A172 (cell line): ENCODE measurements around the gene EXOSC3. TPM values are rescaled to one million over a fixed set of nuclear protein-coding genes. Genes with fewer than 3 reads are reported as not detected.
"Not testable (repeated sequence)": the region's sequence is repeated elsewhere in the genome, so short reads cannot be mapped to it uniquely, and the experiment has no call there.

Experiments
- DNase-seq: peaks from one replicate; pipeline ENCODE4 v3.0.0-alpha.2; 2015; ENCODE audit warnings: low spot score
- total RNA-seq: library from RNA; depleted of rRNA; stranded (reverse); fragments of >200 nt; shearing (Covaris generic); gene quantifications from 2 replicates; pipeline ENCODE4 v1.2.3, GENCODE V29; 2014; rRNA removed

Gene EXOSC3
- total RNA-seq, result 96.7 and 249 TPM in 2 replicates

DNA sequence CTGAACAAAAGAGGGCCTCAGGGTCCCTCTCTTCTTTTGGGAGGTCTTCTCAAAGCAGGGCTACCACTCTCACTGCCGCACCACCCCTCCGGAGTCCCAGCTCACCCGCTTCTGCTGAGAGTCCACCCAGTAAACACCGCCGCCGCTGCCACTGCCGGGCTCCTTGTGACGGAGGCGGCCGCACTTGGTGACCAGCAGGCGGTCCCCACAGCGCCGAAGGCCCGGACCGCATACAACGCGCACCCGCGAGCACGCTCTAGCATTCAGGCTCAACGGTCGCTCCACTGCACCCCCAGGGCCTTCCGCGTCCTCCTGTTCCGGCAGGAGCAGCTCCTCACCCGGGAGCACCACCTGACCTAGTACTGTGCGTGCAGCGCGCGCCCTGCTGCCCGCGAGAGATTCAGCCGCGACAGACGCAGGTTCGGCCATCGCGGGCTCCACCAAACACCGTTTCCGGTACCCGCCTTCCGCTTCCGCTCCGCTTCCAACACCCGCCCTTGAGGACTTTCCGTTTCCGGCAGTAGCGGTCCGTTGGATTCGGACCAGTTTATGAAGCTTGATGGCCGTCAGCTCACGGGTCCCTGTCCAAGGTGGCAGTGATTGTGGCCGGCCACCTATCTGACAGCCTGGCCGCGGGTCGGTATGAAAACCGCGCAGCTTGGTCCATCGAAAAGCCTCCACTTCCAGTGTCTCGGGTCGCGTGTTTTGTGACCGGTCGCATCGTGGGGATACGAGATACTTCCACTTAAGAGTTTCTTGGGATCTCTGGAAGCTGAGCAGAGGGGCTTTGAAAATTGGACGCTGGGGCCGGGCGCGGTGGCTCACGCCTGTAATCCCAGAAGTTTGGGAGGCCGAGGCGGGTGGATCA lies at the start of gene EXOSC3:
Gene EXOSC3 (minus strand): TSS at position 449 of the 868 bp plus-strand sequence. CDS start 20 bp downstream, at position 429.
- peak; percentile 88 for DNase-seq

DNA sequence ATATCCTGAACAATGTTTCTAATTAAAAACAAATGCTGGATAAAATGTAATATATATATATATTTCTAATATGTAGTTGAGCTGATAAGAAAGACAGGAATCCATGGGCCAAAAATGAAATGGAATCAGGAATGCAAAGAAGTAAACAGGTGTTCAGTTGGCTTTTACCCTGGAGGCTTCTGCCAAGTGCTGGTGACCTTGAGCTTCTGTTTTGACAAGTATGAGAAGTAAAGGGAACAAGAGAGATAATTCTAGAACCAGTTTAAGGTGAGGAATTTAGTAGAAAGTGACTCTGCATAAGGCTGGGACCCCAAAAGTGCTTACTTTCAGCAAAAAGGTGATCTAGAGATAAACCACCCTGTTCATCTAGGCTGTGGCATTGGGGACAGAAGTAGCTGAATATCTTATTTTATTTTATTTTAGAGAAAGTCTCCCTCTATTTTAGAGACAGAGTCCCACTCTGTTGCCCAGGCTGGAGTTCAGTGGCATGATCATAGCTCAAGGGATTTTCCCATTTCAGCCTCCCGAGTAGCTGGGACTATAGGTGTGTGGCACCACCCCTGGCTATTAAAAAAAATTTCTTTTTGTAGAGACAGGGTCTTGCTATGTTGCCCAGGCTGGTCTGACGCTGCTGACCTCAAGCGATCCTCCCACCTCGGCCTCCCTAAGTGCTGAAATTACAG lies 42.8 kb upstream of the EXOSC3 start:
- no peak for DNase-seq

DNA sequence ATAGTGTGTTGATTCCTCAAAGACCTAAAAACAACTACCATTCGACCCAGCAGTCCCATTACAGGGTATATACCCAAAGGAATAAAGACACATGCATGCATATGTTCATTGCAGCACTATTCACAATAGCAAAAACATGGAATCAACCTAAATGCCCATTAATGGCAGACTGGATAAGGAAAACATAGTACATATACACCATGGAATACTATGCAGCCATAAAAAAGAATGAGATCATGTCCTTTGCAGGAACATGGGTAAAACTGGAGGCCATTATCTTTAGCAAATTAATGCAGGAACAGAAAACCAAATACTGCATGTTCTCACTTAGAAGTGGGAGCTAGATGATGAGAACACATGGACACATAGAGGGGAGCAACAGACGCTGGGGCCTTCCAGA lies 40.3 kb upstream of the EXOSC3 start:
- not testable (repeated sequence) for DNase-seq

DNA sequence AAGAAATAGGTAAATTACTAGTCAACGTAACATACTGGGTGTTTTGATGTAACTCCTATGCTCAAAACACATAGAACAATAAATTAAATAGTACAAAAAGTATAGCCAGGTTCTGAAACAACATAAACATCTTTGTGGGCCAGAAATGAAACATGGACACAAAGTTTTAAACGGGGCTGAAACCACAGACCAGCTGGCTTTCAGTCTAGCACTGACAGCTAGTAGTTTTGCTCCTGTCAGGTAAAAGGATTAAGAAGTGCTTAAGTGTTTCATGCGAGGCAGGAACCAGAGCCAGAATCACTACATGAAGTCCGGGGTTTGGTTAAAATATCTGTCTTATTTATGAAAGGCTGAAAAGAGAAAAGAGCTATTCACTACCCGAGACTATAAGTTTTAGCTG lies 35.3 kb upstream of the EXOSC3 start:
- no peak for DNase-seq

DNA sequence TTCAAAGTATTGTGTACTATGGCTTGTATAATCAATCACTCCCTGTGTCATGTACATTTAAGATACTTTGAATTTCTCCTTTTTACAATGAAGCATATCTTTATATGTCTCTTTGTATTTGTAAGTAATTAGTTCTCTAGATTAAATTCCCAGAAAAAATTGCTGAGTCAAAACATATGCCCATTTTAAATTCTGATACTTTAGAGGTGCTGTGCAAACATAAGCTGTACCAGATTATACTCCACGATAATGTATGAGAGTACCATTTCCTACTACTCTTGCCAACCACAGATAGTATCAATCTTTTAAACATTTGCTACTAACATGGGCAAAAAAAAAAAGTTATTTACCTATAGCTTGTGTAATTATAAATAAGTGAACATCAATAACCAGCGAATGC lies 34.0 kb upstream of the EXOSC3 start:
- no peak for DNase-seq

DNA sequence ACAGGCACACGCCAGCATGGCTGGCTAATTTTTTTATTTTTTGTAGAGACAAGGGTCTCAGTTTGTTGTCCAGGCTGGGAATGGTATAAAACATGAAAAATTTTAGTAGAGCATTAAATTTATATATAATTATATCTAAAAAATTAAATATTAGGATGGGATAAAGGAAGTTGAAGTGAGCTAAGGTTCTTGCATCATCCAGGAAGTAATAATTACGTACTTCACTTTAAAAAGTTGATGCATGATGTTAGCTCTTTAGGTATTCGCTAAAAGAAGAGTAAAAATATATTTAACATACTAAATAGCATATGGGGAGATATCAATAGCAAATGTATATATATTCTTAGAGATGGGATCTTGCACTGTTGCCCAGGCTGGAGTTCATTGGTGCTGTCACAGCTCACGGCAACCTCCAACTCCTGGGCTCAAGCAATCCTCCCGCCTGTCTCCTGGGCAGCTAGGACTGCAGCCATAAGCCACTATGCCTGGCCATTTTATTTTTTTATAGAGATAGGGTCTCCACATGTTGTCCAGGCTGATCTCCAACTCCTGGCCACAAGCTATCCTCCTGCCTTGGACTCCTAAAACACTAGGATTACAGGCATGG lies 28.0 kb upstream of the EXOSC3 start:
- no peak for DNase-seq

DNA sequence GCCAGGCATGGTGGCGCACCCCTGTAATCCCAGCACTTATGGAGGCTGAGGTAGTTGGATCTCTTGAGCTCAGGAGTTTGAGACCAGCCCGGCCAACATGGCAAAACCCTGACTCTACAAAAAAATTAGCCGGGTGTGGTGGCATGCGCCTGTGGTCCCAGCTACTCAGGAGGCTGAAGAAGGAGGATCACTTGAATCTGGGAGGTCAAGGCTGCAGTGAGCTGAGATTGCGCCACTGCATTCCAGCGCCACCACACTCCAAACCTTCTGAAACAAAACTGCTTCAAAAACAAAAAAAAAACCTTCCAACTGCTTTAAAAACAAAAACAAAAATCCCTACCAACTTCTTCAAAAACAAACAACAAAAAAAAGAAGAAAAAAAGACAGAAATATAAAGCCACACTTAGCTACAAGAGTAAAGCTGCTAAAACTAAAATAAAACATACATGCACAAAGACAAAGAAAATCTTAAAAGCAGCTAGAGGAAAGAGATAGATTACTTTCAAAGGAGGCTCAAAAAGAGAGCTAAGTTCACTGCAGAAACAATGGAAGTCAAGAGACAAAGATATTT lies 27.1 kb upstream of the EXOSC3 start:
- DNase-seq, result no peak

DNA sequence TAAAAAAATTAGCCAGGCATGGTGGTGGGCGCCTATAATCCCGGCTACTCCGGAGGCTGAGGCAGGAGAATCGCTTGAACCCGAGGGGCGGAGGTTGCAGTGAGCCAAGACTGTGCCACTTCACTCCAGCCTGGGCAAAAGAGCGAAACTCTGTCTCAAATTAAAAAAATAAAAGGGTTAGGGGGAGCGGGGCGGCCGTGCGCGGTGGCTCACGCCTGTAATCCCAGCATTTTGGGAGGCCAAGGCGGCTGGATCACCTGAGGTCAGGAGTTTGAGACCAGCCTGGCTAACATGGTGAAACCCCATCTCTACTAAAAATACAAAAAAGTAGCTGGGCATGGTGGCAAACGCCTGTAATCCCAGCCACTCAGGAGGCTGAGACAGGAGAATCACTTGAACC lies 24.8 kb upstream of the EXOSC3 start:
- not testable (repeated sequence) for DNase-seq

DNA sequence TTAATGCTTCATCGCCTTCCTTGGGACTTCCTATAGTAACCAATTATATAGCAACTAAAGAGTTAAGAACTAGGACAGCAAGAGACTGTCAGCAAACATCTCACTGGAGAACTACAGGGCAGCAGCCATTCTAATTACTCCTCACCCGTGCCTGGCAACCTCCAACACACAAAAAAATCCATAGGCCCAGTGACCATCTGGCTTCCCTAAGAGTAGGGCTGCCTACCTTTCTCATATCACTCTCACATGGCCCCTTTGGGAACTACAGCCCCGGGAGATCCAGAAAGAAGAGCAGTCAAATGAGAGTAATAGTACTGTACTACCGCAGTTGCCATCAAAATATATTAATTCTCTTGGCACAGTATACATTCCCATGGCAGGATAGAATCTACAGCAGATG lies 21.4 kb upstream of the EXOSC3 start:
- DNase-seq, result no peak

DNA sequence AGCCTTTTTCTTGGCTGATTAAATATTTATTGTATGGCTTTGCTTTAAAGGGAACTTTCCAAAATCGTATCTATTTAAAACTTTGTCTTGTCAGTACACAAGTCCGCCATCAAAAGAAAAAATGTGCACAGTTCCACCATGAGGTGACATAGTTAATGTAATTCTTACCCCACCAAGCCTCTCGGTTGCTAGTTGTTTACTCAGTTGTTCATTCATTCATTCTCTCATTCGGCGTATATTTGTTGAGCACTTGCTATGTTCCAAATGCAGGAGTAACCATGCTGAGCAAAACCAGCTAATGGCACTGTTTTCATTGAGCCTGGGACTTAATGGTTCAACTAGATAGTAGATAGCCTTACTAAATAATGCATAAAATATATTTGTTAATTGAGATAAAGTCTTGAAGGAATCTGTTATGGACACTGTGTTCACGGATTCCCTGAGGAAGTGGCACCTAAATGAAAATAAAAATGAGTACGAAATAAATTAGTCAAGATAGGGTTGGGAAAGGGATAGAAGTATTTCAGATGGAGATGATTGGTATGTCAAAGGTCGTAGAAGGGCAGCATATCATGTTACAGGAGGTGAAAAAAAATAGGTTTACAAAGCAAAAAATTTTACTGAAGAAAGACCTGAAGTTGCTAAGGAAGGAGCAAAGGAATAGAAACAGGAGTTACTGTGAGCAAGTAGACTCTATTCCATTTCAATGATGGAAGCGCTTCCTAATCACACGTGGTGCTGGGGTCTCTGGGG lies 17.3 kb upstream of the EXOSC3 start:
- DNase-seq, result no peak

DNA sequence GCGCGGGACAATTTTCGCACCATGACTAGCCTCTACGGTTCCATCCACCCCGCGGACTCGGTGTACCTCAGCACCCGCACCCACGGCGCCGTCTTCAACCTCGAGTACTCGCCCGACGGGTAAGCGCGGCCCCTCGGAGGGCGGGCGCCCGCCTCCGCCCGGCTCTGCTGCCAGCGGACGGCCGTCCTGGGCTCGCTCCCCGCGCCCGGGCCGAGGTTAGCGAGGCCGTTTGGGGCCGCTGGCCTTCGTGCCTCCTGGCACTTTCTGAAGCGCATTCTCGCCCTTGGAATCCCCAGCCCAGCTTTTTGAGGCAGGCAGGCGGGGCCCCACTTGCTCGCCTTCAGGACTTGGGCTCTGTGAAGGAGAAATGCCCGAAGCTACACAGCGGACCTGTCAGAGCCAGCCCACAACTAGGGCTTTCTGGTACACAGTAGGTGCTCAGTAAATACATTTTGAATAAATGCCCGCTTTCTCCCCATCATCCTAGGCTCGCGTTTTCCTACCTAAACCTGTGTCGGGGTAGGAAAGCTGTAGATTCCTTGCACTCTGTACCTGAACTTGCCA lies 16.5 kb upstream of the EXOSC3 start:
- no peak for DNase-seq

DNA sequence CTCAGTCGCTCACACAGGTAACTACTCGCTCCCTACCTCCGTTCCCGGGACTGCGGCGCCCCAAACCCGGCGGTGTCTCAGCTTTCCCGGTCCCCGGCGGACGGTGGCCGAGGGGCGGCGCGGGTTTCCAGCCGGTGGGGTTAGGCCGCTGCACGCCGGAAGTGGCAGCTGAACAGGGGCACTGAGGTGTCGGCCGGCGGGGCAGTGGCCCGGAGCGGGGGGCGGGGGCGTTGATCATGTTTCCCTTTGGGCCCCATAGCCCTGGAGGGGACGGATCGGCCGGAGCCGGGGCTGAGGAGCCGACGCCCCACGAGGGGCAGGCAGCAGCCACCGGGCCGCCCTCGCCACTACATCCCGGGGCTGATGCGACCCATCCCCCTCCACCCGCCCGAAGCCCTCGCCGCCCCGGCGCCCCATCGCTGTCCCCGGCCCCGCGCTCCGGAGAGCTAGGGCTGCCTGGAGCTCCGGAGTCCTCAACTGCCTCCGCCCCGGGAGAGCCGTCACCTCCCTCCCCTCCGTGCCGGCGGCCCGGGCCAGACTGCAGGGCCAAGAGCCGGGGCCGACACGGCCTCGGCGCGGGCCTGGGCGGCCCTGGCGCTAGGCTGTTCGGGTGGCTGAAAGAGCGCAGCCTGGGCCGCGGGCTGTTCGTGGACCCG lies 15.9 kb upstream of the EXOSC3 start, which contains the start of gene DCAF10:
Gene DCAF10 (plus strand): TSS at position 167 of the 656 bp plus-strand sequence. CDS start 70 bp downstream, at position 237.
- peak; percentile 60 for DNase-seq

DNA sequence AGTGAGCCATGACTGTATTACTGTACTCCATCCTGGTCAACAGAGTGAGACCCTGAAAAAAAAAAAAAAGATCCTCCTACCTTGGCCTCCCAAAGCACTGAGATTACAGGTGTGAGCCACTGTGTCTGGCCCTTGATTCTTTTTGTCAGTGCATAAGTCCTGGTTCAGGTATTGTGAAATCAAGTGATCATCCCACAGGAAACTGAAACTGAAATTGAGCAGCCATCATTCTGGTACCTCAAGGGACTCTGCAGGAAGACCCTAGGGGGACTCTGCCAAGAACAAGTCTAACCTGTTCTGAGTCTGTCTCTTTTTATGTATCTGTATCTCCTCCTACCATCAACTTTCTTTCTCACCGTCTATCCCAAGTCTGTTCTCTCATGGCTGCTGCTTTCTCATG lies 13.8 kb upstream of the EXOSC3 start:
- no peak for DNase-seq

DNA sequence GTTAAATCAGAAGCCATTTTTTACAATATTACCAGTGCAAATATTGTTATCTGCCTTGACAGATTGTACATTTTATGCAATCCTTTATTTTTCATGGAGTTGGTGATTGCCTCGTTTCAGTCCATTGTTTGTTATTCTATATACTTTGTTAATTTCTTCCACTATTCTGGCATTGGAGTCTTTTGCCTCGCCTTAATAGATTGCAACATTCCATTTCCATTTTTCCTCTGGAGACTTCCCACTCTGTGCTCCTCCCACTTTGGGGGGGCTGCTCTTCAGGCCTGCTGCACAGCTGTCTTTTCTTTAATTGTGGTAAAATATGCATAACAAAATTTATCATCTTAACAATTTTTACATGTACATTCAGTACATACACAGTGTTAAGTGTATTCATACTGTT lies 11.4 kb upstream of the EXOSC3 start:
- DNase-seq, result no peak

DNA sequence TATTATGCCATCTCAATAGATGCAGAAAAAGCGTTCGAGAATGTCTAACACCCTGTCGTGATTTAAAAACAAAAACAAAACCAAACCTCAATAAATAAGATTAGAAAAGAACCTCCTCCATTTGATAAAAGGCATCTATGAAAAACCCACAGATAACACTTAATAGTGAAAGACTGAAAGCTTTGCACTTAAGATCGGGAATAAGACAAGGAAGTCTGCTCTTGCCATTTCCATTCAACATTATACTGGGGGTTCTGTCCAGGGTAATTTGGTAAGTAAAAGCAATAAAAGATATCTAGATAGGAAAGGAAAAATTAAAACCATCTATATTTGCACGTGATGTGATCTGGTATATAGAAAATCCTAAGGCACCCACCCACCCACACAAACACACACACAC lies 7.3 kb upstream of the EXOSC3 start:
- no peak for DNase-seq

DNA sequence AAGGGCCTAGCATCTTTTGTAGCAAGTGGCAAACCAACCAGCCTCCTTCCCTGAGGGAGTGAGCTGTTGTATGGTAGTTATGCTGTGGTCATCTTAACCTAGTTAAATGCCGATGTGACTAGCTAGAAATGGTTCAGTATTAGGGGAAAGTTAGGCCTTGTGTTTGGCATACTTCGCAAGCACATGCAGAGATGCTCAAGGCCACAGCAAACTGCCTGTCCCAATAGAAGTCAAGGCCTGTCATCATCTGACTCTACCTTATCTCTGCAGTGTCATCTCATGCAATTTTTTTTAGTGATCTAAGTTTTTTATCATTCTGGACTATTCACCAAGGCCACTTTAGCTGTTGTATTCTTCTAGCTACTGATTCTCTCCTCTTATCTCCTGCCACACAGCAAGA lies 5.2 kb upstream of the EXOSC3 start:
- no peak for DNase-seq

DNA sequence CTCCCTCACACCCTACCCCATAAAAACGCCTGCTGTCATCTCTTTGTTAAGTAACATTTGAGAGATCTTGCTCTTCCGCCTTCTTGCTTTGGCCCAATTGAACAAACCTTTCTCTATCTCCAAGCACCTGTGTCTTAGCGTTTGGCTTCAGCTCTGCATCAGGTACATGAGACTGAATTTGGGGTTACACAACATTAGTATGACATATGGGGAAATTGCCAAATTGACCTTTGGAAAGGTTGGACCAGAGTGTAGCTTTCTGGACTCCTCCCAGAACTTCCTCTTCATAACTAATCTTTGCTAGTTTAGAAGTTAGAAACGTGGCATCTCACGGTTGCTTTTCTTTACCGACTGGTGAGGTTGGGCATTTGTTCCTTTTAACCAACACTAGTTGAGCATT lies 3.5 kb upstream of the EXOSC3 start:
- DNase-seq, result no peak

DNA sequence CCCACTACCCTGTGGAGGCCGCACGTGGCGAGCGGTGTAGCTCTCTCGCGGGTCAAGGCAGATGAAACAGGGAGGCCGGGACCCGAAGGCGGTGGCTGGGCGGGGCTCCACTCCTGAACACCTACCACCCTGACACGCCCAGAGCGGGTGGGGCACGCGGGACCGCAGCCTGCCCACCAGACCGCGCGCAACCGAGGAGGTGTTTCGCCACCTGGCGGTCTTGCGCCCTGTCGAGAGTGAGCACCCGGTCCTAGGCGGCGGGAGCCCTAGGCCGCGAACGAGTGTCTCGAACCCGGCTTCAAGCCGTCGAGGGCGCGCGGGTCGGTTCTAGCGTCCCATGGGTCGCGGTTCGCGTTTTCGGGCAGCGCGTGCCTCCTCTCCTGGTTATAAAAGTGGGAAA lies 2.2 kb upstream of the EXOSC3 start:
- no peak for DNase-seq

DNA sequence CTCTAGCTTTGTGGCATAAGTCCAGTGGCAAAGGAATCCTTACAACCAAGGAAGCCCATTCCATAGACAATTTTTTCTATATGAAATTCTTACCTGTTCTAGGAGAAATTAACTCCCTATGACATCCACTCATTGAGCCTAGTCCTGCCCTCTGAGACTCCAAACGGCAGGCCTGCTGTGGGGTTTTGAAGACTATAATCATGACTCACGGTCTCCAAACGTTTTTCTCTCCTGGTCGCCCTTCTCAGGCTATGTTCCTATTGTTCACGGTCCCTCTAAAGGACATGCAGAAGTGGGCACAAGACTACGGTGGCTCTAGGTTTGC lies 611 bp downstream of the EXOSC3 start:
- DNase-seq, result no peak

DNA sequence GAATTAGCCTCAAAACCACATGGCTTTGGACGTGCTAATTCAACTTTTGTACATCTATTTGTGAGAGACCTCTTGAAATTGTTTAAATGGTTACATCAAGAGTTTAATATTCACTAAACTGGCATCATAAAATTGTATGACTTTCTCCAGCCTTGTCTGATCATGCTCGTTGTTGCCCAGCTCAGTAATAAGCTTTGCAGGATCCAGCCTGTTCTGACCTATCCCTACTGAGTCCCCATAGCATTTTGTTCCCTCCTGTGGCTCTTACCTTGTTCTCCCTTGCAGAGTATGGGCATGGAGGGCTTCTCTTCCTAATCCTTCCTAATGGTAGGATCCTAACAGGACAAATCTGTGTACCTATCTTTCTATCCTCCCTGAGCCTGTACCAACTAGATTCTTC lies 6.3 kb downstream of the EXOSC3 start:
- no peak for DNase-seq

DNA sequence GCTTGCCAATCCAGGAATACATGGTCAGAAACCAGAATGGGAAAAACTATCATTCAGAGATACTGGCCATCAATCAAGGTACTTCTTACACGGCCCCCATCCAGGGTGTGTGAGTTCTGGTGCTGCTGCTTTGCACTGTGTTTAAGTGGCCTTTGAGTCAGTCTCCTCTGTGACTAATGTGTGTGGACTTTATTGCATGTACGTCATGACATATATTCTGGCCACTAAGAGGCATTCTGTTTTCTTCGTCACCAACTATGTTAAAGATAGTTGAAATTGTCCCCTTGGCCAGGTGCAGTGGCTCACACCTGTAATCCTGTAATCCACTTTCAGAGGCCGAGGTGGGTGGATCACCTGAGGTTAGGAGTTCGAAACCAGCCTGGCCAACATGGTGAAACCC lies 8.5 kb downstream of the EXOSC3 start:
- peak; percentile 23 for DNase-seq
